Activated naive CD8-positive, alpha-beta T cell treated with anti-CD3 and anti-CD28 coated beads for 36 hours (primary cell): Measurements from ENCODE around the gene PDE4D. TPM values are rescaled to one million over a fixed set of nuclear protein-coding genes. Genes with fewer than 3 reads are reported as not detected.
"Not testable (repeated sequence)": the region's sequence is repeated elsewhere in the genome, so short reads cannot be mapped to it uniquely, and the experiment has no call there.

Source experiments
- DNase-seq: peaks from one replicate; pipeline ENCODE4 v3.0.0; 2021
- H3K27ac Mint-ChIP-seq: one replicate; pipeline ENCODE4 v1.8.0; 2022; ENCODE audit warnings: mild to moderate bottlenecking, moderate library complexity, mixed read lengths
- H3K27me3 Mint-ChIP-seq: one replicate; pipeline ENCODE4 v1.8.0; 2022; ENCODE audit warnings: mild to moderate bottlenecking, mixed read lengths
- H3K36me3 Mint-ChIP-seq: one replicate; pipeline ENCODE4 v1.8.0; 2021; ENCODE audit warnings: mild to moderate bottlenecking, mixed read lengths
- H3K4me1 Mint-ChIP-seq: one replicate; pipeline ENCODE4 v1.8.0; 2021; ENCODE audit warnings: mixed read lengths
- H3K4me3 Mint-ChIP-seq: one replicate; pipeline ENCODE4 v1.8.0; 2022; ENCODE audit warnings: mild to moderate bottlenecking, moderate library complexity, mixed read lengths
- H3K9me3 Mint-ChIP-seq: one replicate; pipeline ENCODE4 v1.8.0; 2022; ENCODE audit warnings: mixed read lengths
- total RNA-seq, 2 experiments: library from RNA; stranded (reverse); gene quantifications; one replicate each; pipeline ENCODE4 v1.2.3, GENCODE V29; 2021

Gene PDE4D
- total RNA-seq, 2 experiments from 2014 or later, result 40.7 TPM

DNA sequence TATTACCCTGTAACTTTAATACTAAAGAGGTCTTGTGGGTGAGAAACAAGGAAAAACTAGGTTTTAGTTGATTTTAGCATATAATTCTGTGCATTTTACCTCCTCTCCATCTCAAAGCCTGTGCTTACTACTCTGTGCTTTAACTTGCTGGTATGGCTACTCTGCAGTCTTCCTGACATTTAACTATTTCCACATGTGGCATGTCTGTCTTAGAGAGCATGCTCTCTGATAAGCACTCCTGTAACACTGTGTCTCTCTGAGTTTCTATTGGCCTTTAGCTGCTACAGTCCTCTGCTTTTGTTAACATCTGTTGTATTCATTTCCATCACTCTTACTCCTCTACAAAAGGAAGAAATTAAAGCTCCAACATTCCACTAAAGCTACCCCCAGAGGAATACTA lies 892.4 kb downstream of the PDE4D start:
- DNase-seq, result no peak
- no peaks in the 10 kb centered on the region for H3K27me3 Mint-ChIP-seq
- no peak overlapping the region for H3K27ac Mint-ChIP-seq
- H3K9me3 Mint-ChIP-seq, result no peaks in the 10 kb centered on the region
- peaks cover 11% of the 10 kb centered on the region for H3K36me3 Mint-ChIP-seq
- H3K4me1 Mint-ChIP-seq, result peaks cover 51% of the 10 kb centered on the region
- H3K4me3 Mint-ChIP-seq, result no peak overlapping the region

GRCh38 chr5:59000211-59000610 lies 893.3 kb downstream of the PDE4D start:
- Mint-ChIP-seq H3K27me3 (no peaks in the 10 kb centered on the region), H3K36me3 (peaks cover 14% of the 10 kb centered on the region)
- DNase-seq, result no peak

GRCh38 chr5:58999804-59000203 lies 893.7 kb downstream of the PDE4D start:
- H3K27me3 Mint-ChIP-seq, result no peaks in the 10 kb centered on the region
- H3K4me3 Mint-ChIP-seq, result no peak overlapping the region
- peaks cover 14% of the 10 kb centered on the region for H3K36me3 Mint-ChIP-seq
- DNase-seq, result no peak
- no peak overlapping the region for H3K27ac Mint-ChIP-seq
- H3K9me3 Mint-ChIP-seq, result no peaks in the 10 kb centered on the region
- peaks cover 47% of the 10 kb centered on the region for H3K4me1 Mint-ChIP-seq

More at GRCh38 chr5:59000211-59000610, 893.3 kb downstream of the PDE4D start:
- no peak overlapping the region for H3K4me3 Mint-ChIP-seq
- H3K9me3 Mint-ChIP-seq, result no peaks in the 10 kb centered on the region
- H3K4me1 Mint-ChIP-seq, result peaks cover 47% of the 10 kb centered on the region
- H3K27ac Mint-ChIP-seq, result no peak overlapping the region

DNA sequence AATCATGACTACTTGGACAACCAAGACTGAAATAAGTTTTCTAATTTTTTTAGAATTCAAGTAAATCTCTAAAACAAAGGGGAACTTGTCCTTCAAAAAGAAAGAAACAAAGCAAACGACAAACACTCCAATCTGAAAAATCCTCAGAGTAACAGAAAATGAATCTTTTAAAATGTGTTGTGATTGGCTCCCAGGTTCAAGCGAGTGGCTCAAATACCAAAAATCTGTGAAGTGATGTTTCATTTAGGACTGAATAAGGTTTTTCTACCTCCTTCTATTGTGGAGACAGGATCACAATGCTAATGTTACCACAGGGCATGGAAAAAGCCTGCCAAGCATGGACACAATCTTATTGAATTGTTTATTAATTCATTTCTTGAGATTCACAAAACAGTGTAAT lies 895.0 kb downstream of the PDE4D start:
- Mint-ChIP-seq H3K4me3 (no peak overlapping the region), H3K27ac (no peak overlapping the region), H3K9me3 (no peaks in the 10 kb centered on the region), H3K27me3 (no peaks in the 10 kb centered on the region), H3K4me1 (peaks cover 36% of the 10 kb centered on the region), H3K36me3 (peaks cover 14% of the 10 kb centered on the region)
- no peak for DNase-seq

GRCh38 chr5:58995779-58996178 lies 897.7 kb downstream of the PDE4D start:
- H3K4me3 Mint-ChIP-seq, H3K9me3 Mint-ChIP-seq, H3K27me3 Mint-ChIP-seq, DNase-seq, H3K27ac Mint-ChIP-seq: not testable (repeated sequence)
- Mint-ChIP-seq H3K36me3 (peaks cover 18% of the 10 kb centered on the region), H3K4me1 (peaks cover 24% of the 10 kb centered on the region)

GRCh38 chr5:58993461-58993860 lies 900.1 kb downstream of the PDE4D start:
- Mint-ChIP-seq H3K4me1 (peaks cover 14% of the 10 kb centered on the region), H3K27me3 (no peaks in the 10 kb centered on the region), H3K4me3 (no peak overlapping the region), H3K27ac (no peak overlapping the region), H3K36me3 (peaks cover 22% of the 10 kb centered on the region), H3K9me3 (no peaks in the 10 kb centered on the region)
- no peak for DNase-seq

GRCh38 chr5:58988938-58989337 lies 904.6 kb downstream of the PDE4D start:
- peaks cover 8% of the 10 kb centered on the region for H3K4me1 Mint-ChIP-seq
- no peak overlapping the region for H3K27ac Mint-ChIP-seq
- no peaks in the 10 kb centered on the region for H3K9me3 Mint-ChIP-seq
- no peaks in the 10 kb centered on the region for H3K27me3 Mint-ChIP-seq
- H3K4me3 Mint-ChIP-seq, result no peak overlapping the region
- H3K36me3 Mint-ChIP-seq, result peaks cover 18% of the 10 kb centered on the region
- no peak for DNase-seq

GRCh38 chr5:58987193-58987592 lies 906.3 kb downstream of the PDE4D start:
- H3K36me3 Mint-ChIP-seq, result peaks cover 26% of the 10 kb centered on the region
- H3K4me1 Mint-ChIP-seq, result peaks cover 1% of the 10 kb centered on the region
- no peaks in the 10 kb centered on the region for H3K27me3 Mint-ChIP-seq
- H3K9me3 Mint-ChIP-seq, result no peaks in the 10 kb centered on the region
- DNase-seq, result no peak
- H3K4me3 Mint-ChIP-seq, result no peak overlapping the region
- H3K27ac Mint-ChIP-seq, result no peak overlapping the region

DNA sequence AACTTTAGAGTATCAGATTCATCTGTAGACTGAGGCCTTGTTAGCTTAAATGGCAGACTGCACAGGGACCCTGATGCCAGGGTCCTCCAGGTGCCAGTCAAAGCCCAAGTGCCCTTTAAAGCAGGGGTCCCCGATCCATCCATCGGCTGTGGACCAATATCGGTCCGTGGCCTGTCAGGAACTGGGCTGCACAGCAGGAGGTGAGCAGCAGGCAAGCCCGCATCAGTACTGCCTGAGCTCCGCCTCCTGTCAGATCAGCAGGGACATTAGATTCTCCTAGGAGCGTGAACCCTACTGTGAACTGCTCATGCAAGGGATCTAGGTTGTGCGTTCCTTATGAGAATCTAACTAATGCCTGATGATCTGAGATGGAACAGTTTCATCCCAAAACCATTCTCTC lies 907.2 kb downstream of the PDE4D start:
- Mint-ChIP-seq H3K9me3 (no peaks in the 10 kb centered on the region), H3K36me3 (peaks cover 25% of the 10 kb centered on the region), H3K27me3 (no peaks in the 10 kb centered on the region), H3K27ac (no peak overlapping the region), H3K4me1 (no peaks in the 10 kb centered on the region), H3K4me3 (no peak overlapping the region)
- DNase-seq, result no peak

DNA sequence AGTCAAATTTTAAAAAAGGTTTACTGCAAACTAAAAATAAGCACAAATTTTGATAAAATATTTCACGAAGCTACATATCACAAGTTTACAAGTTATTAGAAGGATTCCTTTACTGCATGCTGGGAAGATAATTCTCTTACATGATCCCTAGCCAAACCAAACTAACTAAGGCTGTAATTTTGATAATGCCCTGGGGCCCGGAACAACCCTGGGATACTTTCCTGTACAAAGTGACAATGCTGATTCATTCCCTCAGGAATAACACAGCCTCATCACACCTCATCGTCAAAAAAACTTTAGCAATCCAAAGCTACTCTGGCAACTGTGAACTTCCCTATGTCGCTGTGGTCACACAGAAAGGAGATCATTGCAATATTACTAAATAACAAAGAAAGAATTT lies 907.8 kb downstream of the PDE4D start:
- H3K9me3 Mint-ChIP-seq, result no peaks in the 10 kb centered on the region
- H3K27me3 Mint-ChIP-seq, result no peaks in the 10 kb centered on the region
- no peak overlapping the region for H3K4me3 Mint-ChIP-seq
- H3K4me1 Mint-ChIP-seq, result no peaks in the 10 kb centered on the region
- peaks cover 26% of the 10 kb centered on the region for H3K36me3 Mint-ChIP-seq
- no peak for DNase-seq
- H3K27ac Mint-ChIP-seq, result no peak overlapping the region

- Mint-ChIP-seq H3K27ac (no peak overlapping the region), H3K27me3 (no peaks in the 10 kb centered on the region), H3K36me3 (peaks cover 28% of the 10 kb centered on the region), H3K4me3 (no peak overlapping the region), H3K9me3 (no peaks in the 10 kb centered on the region), H3K4me1 (no peaks in the 10 kb centered on the region)
- no peak for DNase-seq
Observed at GRCh38 chr5:58985311-58985710, 908.2 kb downstream of the PDE4D start.

GRCh38 chr5:58983526-58984452 lies 909.7 kb downstream of the PDE4D start:
- Mint-ChIP-seq H3K4me3 (no peak overlapping the region), H3K4me1 (no peaks in the 10 kb centered on the region), H3K27ac (no peak overlapping the region), H3K36me3 (peaks cover 23% of the 10 kb centered on the region), H3K27me3 (no peaks in the 10 kb centered on the region), H3K9me3 (no peaks in the 10 kb centered on the region)
- DNase-seq, result no peak

- Mint-ChIP-seq H3K27me3 (no peaks in the 10 kb centered on the region), H3K27ac (no peak overlapping the region), H3K4me3 (no peak overlapping the region), H3K4me1 (no peaks in the 10 kb centered on the region), H3K36me3 (peaks cover 20% of the 10 kb centered on the region), H3K9me3 (no peaks in the 10 kb centered on the region)
- no peak for DNase-seq
Observed at GRCh38 chr5:58980890-58981289, 912.6 kb downstream of the PDE4D start.

GRCh38 chr5:58979090-58979489 lies 914.4 kb downstream of the PDE4D start:
- H3K9me3 Mint-ChIP-seq, result no peaks in the 10 kb centered on the region
- H3K36me3 Mint-ChIP-seq, result peaks cover 29% of the 10 kb centered on the region
- H3K27me3 Mint-ChIP-seq, result no peaks in the 10 kb centered on the region
- DNase-seq, result no peak
- no peaks in the 10 kb centered on the region for H3K4me1 Mint-ChIP-seq
- H3K27ac Mint-ChIP-seq, result no peak overlapping the region
- no peak overlapping the region for H3K4me3 Mint-ChIP-seq

DNA sequence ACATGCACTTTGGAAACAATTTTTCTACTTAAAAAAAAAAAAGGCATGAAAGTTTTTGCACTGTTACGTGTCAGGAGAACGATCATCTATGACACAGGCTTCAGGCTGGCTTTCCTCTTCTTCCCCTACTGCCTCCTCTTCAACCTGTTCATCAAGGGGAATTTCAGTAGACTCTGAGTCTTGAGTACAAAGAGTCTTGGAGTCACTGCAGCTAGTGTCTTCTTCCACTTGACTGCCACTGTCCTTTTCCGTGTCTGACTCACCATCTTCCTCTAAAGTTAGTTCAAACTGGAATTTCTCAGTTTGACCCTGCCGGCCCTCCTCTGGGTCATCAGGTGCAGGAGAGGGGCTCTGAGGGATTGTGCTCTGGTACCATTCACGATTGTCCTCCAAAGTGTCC lies 918.9 kb downstream of the PDE4D start:
- H3K27ac Mint-ChIP-seq, result no peak overlapping the region
- no peak overlapping the region for H3K4me3 Mint-ChIP-seq
- DNase-seq, result no peak
- peaks cover 12% of the 10 kb centered on the region for H3K36me3 Mint-ChIP-seq
- no peaks in the 10 kb centered on the region for H3K9me3 Mint-ChIP-seq
- peaks cover 2% of the 10 kb centered on the region for H3K4me1 Mint-ChIP-seq
- H3K27me3 Mint-ChIP-seq, result no peaks in the 10 kb centered on the region

DNA sequence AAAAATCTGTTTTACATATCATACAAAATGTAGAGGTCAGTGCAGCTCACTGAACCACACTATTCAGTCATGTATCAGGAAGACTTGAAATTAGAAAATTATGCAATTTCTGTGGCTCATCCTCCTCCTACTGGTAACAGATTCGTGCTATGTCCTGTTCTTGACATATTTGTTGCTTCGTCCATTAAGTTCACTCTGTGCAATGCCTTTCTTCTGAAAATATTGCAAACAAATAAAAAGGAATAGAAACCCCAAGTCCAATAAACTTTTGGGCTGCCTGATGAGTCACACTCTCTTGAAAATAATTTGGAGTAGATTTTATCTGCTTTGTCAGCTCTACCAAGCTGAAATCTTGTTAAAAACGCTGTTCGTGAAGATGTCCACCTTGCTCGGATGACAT lies 919.4 kb downstream of the PDE4D start:
- peaks cover 2% of the 10 kb centered on the region for H3K4me1 Mint-ChIP-seq
- H3K9me3 Mint-ChIP-seq, result no peaks in the 10 kb centered on the region
- no peak overlapping the region for H3K27ac Mint-ChIP-seq
- H3K36me3 Mint-ChIP-seq, result peaks cover 9% of the 10 kb centered on the region
- no peak for DNase-seq
- no peak overlapping the region for H3K4me3 Mint-ChIP-seq
- no peaks in the 10 kb centered on the region for H3K27me3 Mint-ChIP-seq
